Ishikawa (cell line): Measurements from ENCODE around the gene DPP4.

ENCODE experiments used
- CEBPB ChIP-seq: IDR thresholded peaks from 2 replicates; pipeline ENCODE4 v1.6.1; 2012
- CREB1 ChIP-seq: IDR thresholded peaks from 2 replicates; pipeline ENCODE4 v1.6.1; 2012; ENCODE audit warnings: low read depth
- EGR1 ChIP-seq: IDR thresholded peaks from 2 replicates; pipeline ENCODE4 v1.6.1; 2012
- EP300 ChIP-seq: IDR thresholded peaks from 2 replicates; pipeline ENCODE4 v1.6.1; 2012; ENCODE audit warnings: borderline replicate concordance
- FOXM1 ChIP-seq: IDR thresholded peaks from 2 replicates; pipeline ENCODE4 v1.6.1; 2012; ENCODE audit warnings: low read depth, borderline replicate concordance
- MAX ChIP-seq: IDR thresholded peaks from 2 replicates; pipeline ENCODE4 v1.6.1; 2012
- NFIC ChIP-seq: IDR thresholded peaks from 2 replicates; pipeline ENCODE4 v1.6.1; 2012
- RAD21 ChIP-seq: IDR thresholded peaks from 2 replicates; pipeline ENCODE4 v1.6.1; 2012; ENCODE audit warnings: low read depth
- TAF1 ChIP-seq: IDR thresholded peaks from 2 replicates; pipeline ENCODE4 v1.6.1; 2012; ENCODE audit warnings: low read depth, mild to moderate bottlenecking
- TCF12 ChIP-seq: IDR thresholded peaks from 2 replicates; pipeline ENCODE4 v1.6.1; 2012; ENCODE audit warnings: low read depth
- TEAD4 ChIP-seq: IDR thresholded peaks from 2 replicates; pipeline ENCODE4 v1.6.1; 2012
- USF1 ChIP-seq: IDR thresholded peaks from 2 replicates; pipeline ENCODE4 v1.6.1; 2012
- YY1 ChIP-seq: IDR thresholded peaks from 2 replicates; pipeline ENCODE4 v1.6.1; 2012; ENCODE audit warnings: low read depth
- ZBTB7A ChIP-seq: IDR thresholded peaks from 2 replicates; pipeline ENCODE4 v1.6.1; 2012; ENCODE audit warnings: low read depth
- TF ChIP-seq, protein P1 (sequence below): IDR thresholded peaks from 2 replicates; pipeline ENCODE4 v1.6.1; 2012; ENCODE audit warnings: low read depth, mild to moderate bottlenecking

DPP4 gene

GRCh38 chr2:162062559-162062958 lies 11.5 kb downstream of the DPP4 start:
- TF ChIP-seq TEAD4 (no peak), TCF12 (no peak), ZBTB7A (no peak), USF1 (no peak), RAD21 (no peak)
- TF ChIP-seq, protein P1, sequence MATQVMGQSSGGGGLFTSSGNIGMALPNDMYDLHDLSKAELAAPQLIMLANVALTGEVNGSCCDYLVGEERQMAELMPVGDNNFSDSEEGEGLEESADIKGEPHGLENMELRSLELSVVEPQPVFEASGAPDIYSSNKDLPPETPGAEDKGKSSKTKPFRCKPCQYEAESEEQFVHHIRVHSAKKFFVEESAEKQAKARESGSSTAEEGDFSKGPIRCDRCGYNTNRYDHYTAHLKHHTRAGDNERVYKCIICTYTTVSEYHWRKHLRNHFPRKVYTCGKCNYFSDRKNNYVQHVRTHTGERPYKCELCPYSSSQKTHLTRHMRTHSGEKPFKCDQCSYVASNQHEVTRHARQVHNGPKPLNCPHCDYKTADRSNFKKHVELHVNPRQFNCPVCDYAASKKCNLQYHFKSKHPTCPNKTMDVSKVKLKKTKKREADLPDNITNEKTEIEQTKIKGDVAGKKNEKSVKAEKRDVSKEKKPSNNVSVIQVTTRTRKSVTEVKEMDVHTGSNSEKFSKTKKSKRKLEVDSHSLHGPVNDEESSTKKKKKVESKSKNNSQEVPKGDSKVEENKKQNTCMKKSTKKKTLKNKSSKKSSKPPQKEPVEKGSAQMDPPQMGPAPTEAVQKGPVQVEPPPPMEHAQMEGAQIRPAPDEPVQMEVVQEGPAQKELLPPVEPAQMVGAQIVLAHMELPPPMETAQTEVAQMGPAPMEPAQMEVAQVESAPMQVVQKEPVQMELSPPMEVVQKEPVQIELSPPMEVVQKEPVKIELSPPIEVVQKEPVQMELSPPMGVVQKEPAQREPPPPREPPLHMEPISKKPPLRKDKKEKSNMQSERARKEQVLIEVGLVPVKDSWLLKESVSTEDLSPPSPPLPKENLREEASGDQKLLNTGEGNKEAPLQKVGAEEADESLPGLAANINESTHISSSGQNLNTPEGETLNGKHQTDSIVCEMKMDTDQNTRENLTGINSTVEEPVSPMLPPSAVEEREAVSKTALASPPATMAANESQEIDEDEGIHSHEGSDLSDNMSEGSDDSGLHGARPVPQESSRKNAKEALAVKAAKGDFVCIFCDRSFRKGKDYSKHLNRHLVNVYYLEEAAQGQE, result no peak

- no peak for TF ChIP-seq ZBTB7A
- no peak for TF ChIP-seq RAD21
Observed at GRCh38 chr2:162061021-162061420, 13.0 kb downstream of the DPP4 start.

- TF ChIP-seq CREB1 (no peak), MAX (no peak), FOXM1 (no peak), TAF1 (no peak), TCF12 (no peak), ZBTB7A (no peak), RAD21 (no peak), EP300 (no peak), TEAD4 (no peak), EGR1 (no peak)
- TF ChIP-seq, protein P1, result no peak
Observed at GRCh38 chr2:162060532-162060931, 13.5 kb downstream of the DPP4 start.

GRCh38 chr2:162058973-162059668 lies 14.9 kb downstream of the DPP4 start:
- no peak for TF ChIP-seq TEAD4
- TF ChIP-seq USF1, result no peak
- TF ChIP-seq TCF12, result no peak
- TF ChIP-seq CEBPB, result no peak
- no peak for TF ChIP-seq ZBTB7A
- no peak for TF ChIP-seq TAF1
- TF ChIP-seq YY1, result no peak
- no peak for TF ChIP-seq EGR1
- TF ChIP-seq NFIC, result no peak
- TF ChIP-seq EP300, result no peak

GRCh38 chr2:162057426-162057825 lies 16.6 kb downstream of the DPP4 start:
- no peak for TF ChIP-seq TAF1
- no peak for TF ChIP-seq RAD21
- TF ChIP-seq NFIC, result no peak

DNA sequence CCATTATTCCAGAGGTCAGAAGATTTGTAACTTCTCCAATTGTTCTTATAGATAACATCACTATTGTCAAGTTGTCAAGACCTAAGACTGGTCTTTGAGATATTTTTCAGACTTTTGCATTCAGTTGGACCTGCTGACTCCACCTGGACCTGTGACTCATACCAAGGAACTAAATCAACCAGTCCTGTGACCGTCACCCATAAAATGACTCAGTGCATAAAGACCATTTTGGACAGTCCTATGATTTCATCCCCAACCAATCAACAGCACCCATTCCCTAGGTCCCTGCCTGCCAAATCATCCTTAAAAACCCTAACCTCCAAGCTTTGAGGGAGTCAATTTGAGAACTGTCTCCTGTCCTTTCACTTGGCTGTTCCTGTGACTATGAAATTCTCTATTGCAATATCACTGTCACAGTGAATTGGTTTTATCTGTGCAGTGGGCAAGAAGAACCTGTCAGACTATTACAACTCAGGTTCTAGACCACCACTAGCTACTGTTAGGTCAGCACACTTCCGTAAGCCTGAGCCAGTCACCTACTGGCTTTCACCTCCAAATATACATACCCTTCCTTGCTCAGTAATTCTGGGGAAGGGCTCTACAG lies 17.1 kb downstream of the DPP4 start:
- no peak for TF ChIP-seq ZBTB7A
- TF ChIP-seq TAF1, result no peak
- TF ChIP-seq MAX, result no peak
- TF ChIP-seq TCF12, result no peak

- TF ChIP-seq EP300 (no peak), TCF12 (no peak)
Observed at GRCh38 chr2:162053808-162054155, 20.2 kb downstream of the DPP4 start.
